ENCODE results near the gene CDK13.

DNA sequence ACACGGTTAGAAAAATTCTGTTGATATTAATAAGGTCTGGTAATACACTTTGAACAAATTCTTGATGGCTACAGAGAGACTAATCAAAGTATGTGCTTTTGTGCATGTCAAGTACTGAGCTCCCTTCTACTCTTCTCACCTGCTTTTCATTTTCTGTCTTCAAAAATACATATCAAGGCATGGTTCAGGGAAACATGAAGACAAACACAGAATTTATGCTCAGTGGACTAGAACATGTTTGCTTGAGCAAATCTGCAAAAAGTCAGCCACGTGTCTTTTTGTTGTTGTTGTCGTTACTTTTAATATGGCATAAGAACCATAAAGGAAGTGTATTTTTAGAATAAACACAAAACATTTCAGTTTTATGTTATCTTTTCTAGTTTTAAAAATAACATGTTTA is 21.9 kb downstream of the CDK13 start:
- TF ChIP-seq, protein P1, sequence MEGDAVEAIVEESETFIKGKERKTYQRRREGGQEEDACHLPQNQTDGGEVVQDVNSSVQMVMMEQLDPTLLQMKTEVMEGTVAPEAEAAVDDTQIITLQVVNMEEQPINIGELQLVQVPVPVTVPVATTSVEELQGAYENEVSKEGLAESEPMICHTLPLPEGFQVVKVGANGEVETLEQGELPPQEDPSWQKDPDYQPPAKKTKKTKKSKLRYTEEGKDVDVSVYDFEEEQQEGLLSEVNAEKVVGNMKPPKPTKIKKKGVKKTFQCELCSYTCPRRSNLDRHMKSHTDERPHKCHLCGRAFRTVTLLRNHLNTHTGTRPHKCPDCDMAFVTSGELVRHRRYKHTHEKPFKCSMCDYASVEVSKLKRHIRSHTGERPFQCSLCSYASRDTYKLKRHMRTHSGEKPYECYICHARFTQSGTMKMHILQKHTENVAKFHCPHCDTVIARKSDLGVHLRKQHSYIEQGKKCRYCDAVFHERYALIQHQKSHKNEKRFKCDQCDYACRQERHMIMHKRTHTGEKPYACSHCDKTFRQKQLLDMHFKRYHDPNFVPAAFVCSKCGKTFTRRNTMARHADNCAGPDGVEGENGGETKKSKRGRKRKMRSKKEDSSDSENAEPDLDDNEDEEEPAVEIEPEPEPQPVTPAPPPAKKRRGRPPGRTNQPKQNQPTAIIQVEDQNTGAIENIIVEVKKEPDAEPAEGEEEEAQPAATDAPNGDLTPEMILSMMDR (conservative IDR thresholded peaks at IDR 0.05; ENCODE audit: low read depth, low read length) = no peak
- TF ChIP-seq EZH2 (IDR thresholded peaks at IDR 0.05; ENCODE audit: low read length, unreplicated experiment) = no peak
- no peak for TF ChIP-seq EZH2phosphoT487 (IDR thresholded peaks at IDR 0.05; ENCODE audit: borderline replicate concordance, low read length)
